Measurements from ENCODE around the gene ARHGEF10L. TPM values are rescaled to one million over a fixed set of nuclear protein-coding genes. Genes with fewer than 3 reads are reported as not detected.

Gene ARHGEF10L
- total RNA-seq, 3 donors from 2014 or later (not counting 1 experiment from before 2014, with no cell fraction given): 0.70 to 1.7 (median 0.94) TPM

DNA sequence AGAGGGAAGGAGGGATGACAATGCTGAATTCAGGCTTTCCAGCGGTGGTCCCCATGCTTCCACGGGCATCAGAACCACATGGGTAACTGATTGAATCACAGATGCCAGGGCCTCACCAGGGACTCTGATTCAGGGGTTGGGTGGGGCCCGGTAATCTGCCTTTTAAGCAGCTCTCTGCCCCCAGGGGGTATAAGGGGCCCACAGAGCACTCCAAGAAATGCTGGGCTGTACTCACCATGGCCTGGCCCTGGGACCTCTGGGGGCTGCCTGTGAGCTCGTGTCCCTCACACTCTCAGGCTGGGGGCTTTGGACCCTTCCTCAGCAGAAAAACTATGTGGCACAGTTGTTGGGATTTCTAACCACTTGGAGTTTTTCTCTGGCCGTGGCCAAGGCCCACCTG, 70.6 kb downstream of the ARHGEF10L start:
- no peaks in the 10 kb centered on the region for H3K4me1 ChIP-seq (ENCODE audit: control insufficient read depth, insufficient read depth, low read length)
- no peak overlapping the region for H3K4me3 ChIP-seq (ENCODE audit: low read length)
- TF ChIP-seq, protein P1, sequence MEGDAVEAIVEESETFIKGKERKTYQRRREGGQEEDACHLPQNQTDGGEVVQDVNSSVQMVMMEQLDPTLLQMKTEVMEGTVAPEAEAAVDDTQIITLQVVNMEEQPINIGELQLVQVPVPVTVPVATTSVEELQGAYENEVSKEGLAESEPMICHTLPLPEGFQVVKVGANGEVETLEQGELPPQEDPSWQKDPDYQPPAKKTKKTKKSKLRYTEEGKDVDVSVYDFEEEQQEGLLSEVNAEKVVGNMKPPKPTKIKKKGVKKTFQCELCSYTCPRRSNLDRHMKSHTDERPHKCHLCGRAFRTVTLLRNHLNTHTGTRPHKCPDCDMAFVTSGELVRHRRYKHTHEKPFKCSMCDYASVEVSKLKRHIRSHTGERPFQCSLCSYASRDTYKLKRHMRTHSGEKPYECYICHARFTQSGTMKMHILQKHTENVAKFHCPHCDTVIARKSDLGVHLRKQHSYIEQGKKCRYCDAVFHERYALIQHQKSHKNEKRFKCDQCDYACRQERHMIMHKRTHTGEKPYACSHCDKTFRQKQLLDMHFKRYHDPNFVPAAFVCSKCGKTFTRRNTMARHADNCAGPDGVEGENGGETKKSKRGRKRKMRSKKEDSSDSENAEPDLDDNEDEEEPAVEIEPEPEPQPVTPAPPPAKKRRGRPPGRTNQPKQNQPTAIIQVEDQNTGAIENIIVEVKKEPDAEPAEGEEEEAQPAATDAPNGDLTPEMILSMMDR (IDR thresholded peaks at IDR 0.05): no peak
- H3K27me3 ChIP-seq (ENCODE audit: control insufficient read depth, insufficient read depth, low read length): no peaks in the 10 kb centered on the region
- Mint-ChIP-seq H3K27ac (no peak overlapping the region), H3K36me3 (no peaks in the 10 kb centered on the region), H3K27me3 (ENCODE audit: low read depth in 2 of 2) (no peaks in the 10 kb centered on the region), H3K4me1 (no peaks in the 10 kb centered on the region), H3K9me3 (no peaks in the 10 kb centered on the region), H3K4me3 (no peak overlapping the region)
- 75% methylated on average over 5 of the region's 5 CpGs for WGBS (ENCODE audit: insufficient coverage)
- no peak overlapping the region for H3K27ac ChIP-seq (ENCODE audit: low read length)
- no peaks in the 10 kb centered on the region for H3K9me3 ChIP-seq (ENCODE audit: control insufficient read depth, insufficient read depth, low read length)
- H3K36me3 ChIP-seq (ENCODE audit: control insufficient read depth, insufficient read depth, low read length): no peaks in the 10 kb centered on the region
- no peak for ATAC-seq
- intact Hi-C loops (cut with micrococcal nuclease): no loop called here
- DNase-seq: no peak

DNA sequence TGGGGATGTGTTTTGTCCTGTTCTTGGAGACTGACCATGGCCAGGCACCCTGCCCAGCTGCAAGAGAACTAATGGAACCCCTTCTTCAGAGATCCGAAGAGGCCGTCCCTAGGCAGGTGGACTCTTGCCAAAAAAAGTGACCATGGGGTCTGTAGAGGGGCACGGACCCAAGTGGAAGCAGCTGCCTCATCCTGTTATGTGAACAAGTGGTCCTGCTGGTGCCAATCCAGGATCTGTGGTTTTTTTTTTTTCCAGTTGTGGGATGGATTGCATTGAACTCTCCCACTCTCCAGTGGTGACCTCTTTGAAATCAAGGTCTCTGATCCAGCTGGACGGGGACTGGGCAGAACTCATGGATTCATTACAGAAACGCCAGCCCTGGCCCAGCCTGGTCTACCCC, 71.2 kb downstream of the ARHGEF10L start:
- ATAC-seq (no peak), DNase-seq (no peak)
- no peak overlapping the region for H3K27ac ChIP-seq (ENCODE audit: low read length)
- Mint-ChIP-seq H3K36me3 (no peaks in the 10 kb centered on the region), H3K4me1 (no peaks in the 10 kb centered on the region), H3K4me3 (no peak overlapping the region), H3K27ac (no peak overlapping the region), H3K9me3 (no peaks in the 10 kb centered on the region), H3K27me3 (ENCODE audit: low read depth in 2 of 2) (no peaks in the 10 kb centered on the region)
- no peaks in the 10 kb centered on the region for H3K27me3 ChIP-seq (ENCODE audit: control insufficient read depth, insufficient read depth, low read length)
- TF ChIP-seq, protein P1 (IDR thresholded peaks at IDR 0.05): no peak
- WGBS (ENCODE audit: insufficient coverage): 79% methylated on average over 5 of the region's 5 CpGs
- H3K9me3 ChIP-seq (ENCODE audit: control insufficient read depth, insufficient read depth, low read length): no peaks in the 10 kb centered on the region
- intact Hi-C loops (cut with micrococcal nuclease): no loop called here
- H3K4me3 ChIP-seq (ENCODE audit: low read length): no peak overlapping the region
- no peaks in the 10 kb centered on the region for H3K36me3 ChIP-seq (ENCODE audit: control insufficient read depth, insufficient read depth, low read length)
- H3K4me1 ChIP-seq (ENCODE audit: control insufficient read depth, insufficient read depth, low read length): no peaks in the 10 kb centered on the region

DNA sequence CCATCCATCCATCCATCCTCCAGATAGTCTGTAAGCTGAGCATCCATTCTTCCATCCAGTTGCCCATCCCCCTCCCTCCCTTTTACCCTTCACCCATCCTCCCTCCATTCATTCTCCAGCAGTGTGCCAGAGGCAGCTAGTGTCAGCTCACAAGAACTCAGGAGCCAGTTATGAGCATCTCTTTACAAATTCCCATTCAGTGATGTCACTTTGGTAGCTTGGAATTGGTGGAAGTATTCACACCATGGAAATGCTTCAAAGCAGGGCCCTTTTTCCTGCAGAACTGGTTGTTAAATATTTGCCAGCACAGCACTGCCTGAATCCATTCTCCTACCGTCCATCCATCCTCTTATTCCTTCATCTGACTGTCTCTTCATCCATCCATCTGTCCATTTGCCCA, 72.5 kb downstream of the ARHGEF10L start:
- WGBS (ENCODE audit: insufficient coverage): 73% methylated on average over 1 of the region's 1 CpG
- intact Hi-C loops (cut with micrococcal nuclease): no loop called here

DNA sequence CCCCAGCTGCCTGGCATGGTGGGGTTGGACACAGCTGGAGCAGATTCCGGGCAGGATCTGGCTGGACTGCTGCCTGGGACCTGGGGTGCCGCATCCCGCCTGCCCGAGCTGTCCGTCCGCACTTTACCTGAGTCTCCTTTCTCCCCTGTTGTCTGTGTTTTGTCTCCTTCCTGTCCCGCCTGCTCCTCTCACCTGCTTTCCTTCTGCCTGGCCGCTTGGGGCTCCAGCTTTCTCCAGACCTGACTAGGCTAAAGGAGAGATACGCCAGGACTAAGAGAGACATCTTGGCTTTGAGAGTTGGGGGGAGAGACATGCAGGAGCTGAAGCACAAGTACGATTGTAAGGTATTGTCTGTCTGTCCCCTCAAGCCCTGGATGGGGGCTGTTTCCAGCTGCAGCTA, 73.3 kb downstream of the ARHGEF10L start:
- Mint-ChIP-seq H3K4me1 (no peaks in the 10 kb centered on the region), H3K4me3 (no peak overlapping the region), H3K9me3 (no peaks in the 10 kb centered on the region), H3K27me3 (ENCODE audit: low read depth in 2 of 2) (no peaks in the 10 kb centered on the region), H3K27ac (no peak overlapping the region), H3K36me3 (no peaks in the 10 kb centered on the region)
- 84% methylated on average over 10 of the region's 10 CpGs for WGBS (ENCODE audit: insufficient coverage)
- H3K27ac ChIP-seq (ENCODE audit: low read length): no peak overlapping the region
- DNase-seq (no peak), ATAC-seq (no peak)
- intact Hi-C loops (cut with micrococcal nuclease): no loop called here
- H3K4me3 ChIP-seq (ENCODE audit: low read length): no peak overlapping the region
- TF ChIP-seq, protein P1 (IDR thresholded peaks at IDR 0.05): no peak
- H3K4me1 ChIP-seq (ENCODE audit: control insufficient read depth, insufficient read depth, low read length): peaks cover 4% of the 10 kb centered on the region
- no peaks in the 10 kb centered on the region for H3K9me3 ChIP-seq (ENCODE audit: control insufficient read depth, insufficient read depth, low read length)
- no peaks in the 10 kb centered on the region for H3K36me3 ChIP-seq (ENCODE audit: control insufficient read depth, insufficient read depth, low read length)
- H3K27me3 ChIP-seq (ENCODE audit: control insufficient read depth, insufficient read depth, low read length): no peaks in the 10 kb centered on the region

More for the DNA sequence above, 72.5 kb downstream of the ARHGEF10L start:
- Mint-ChIP-seq H3K9me3 (no peaks in the 10 kb centered on the region), H3K4me3 (no peak overlapping the region), H3K27me3 (ENCODE audit: low read depth in 2 of 2) (no peaks in the 10 kb centered on the region), H3K4me1 (no peaks in the 10 kb centered on the region), H3K27ac (no peak overlapping the region), H3K36me3 (no peaks in the 10 kb centered on the region)
- H3K36me3 ChIP-seq (ENCODE audit: control insufficient read depth, insufficient read depth, low read length): no peaks in the 10 kb centered on the region
- DNase-seq: no peak
- TF ChIP-seq, protein P1 (IDR thresholded peaks at IDR 0.05): no peak
- ATAC-seq: no peak
- H3K9me3 ChIP-seq (ENCODE audit: control insufficient read depth, insufficient read depth, low read length): no peaks in the 10 kb centered on the region
- H3K4me1 ChIP-seq (ENCODE audit: control insufficient read depth, insufficient read depth, low read length): no peaks in the 10 kb centered on the region
- no peak overlapping the region for H3K4me3 ChIP-seq (ENCODE audit: low read length)
- no peak overlapping the region for H3K27ac ChIP-seq (ENCODE audit: low read length)
- no peaks in the 10 kb centered on the region for H3K27me3 ChIP-seq (ENCODE audit: control insufficient read depth, insufficient read depth, low read length)
